Astrocyte (in vitro differentiated cells and primary cell): Measurements from ENCODE around the gene UQCC3. TPM values are rescaled to one million over a fixed set of nuclear protein-coding genes. Genes with fewer than 3 reads are reported as not detected.

ENCODE experiments used
- DNase-seq: peaks from one replicate; pipeline ENCODE4 v3.0.0-alpha.2; 2010; ENCODE audit warnings: low read depth
- FAIRE-seq: peaks from 2 replicates; lab custom pipeline; 2011; peaks lifted over from hg19 to GRCh38; lab: Jason Lieb, UNC
- H2AFZ ChIP-seq: 2 replicates; pipeline ENCODE4 v1.6.0; 2012; ENCODE audit warnings: low read depth, low read length, inconsistent platforms
- H3K27ac ChIP-seq: 2 replicates; pipeline ENCODE4 v1.5.1; 2011; ENCODE audit warnings: low read depth, low read length, inconsistent platforms
- H3K27me3 ChIP-seq: 2 replicates; pipeline ENCODE4 v1.6.0; 2011; ENCODE audit warnings: low read length, inconsistent platforms; ENCODE audit not compliant: insufficient read depth
- H3K36me3 ChIP-seq: 2 replicates; pipeline ENCODE4 v1.5.1; 2011; ENCODE audit warnings: low read length, inconsistent platforms; ENCODE audit not compliant: insufficient read depth
- H3K4me1 ChIP-seq: 2 replicates; pipeline ENCODE4 v1.5.1; 2011; ENCODE audit warnings: low read length, inconsistent platforms; ENCODE audit not compliant: insufficient read depth
- H3K4me2 ChIP-seq: 2 replicates; pipeline ENCODE4 v1.6.0; 2012; ENCODE audit warnings: low read length, inconsistent platforms
- H3K4me3 ChIP-seq: 2 replicates; pipeline ENCODE4 v1.5.1; 2011; ENCODE audit warnings: low read depth, mild to moderate bottlenecking, low read length, inconsistent platforms; ENCODE audit not compliant: insufficient read depth
- H3K79me2 ChIP-seq: 2 replicates; pipeline ENCODE4 v1.6.0; 2012; ENCODE audit warnings: mild to moderate bottlenecking, low read length, inconsistent platforms; ENCODE audit not compliant: insufficient read depth
- H3K9ac ChIP-seq: 2 replicates; pipeline ENCODE4 v1.6.0; 2012; ENCODE audit warnings: mild to moderate bottlenecking, low read length, inconsistent platforms
- H3K9me3 ChIP-seq: 2 replicates; pipeline ENCODE4 v1.5.1; 2012; ENCODE audit warnings: low read depth, mild to moderate bottlenecking, low read length, inconsistent platforms; ENCODE audit not compliant: insufficient read depth
- H4K20me1 ChIP-seq: 2 replicates; pipeline ENCODE4 v1.6.0; 2012; ENCODE audit warnings: low read length, inconsistent platforms; ENCODE audit not compliant: insufficient read depth
- H3K27ac Mint-ChIP-seq: one replicate; pipeline ENCODE4 v1.8.0; 2021; ENCODE audit warnings: mild to moderate bottlenecking, mixed read lengths; ENCODE audit not compliant: unreplicated experiment
- H3K27me3 Mint-ChIP-seq: one replicate; pipeline ENCODE4 v1.8.0; 2021; ENCODE audit warnings: low read depth, mixed read lengths; ENCODE audit not compliant: unreplicated experiment
- H3K36me3 Mint-ChIP-seq: one replicate; pipeline ENCODE4 v1.8.0; 2021; ENCODE audit warnings: low read depth, mixed read lengths; ENCODE audit not compliant: unreplicated experiment
- H3K4me1 Mint-ChIP-seq: one replicate; pipeline ENCODE4 v1.8.0; 2021; ENCODE audit warnings: low read depth, mixed read lengths; ENCODE audit not compliant: unreplicated experiment
- H3K4me3 Mint-ChIP-seq: one replicate; pipeline ENCODE4 v1.8.0; 2021; ENCODE audit warnings: mild to moderate bottlenecking, moderate library complexity, mixed read lengths; ENCODE audit not compliant: unreplicated experiment
- H3K9me3 Mint-ChIP-seq: one replicate; pipeline ENCODE4 v1.8.0; 2021; ENCODE audit warnings: mild to moderate bottlenecking, mixed read lengths; ENCODE audit not compliant: unreplicated experiment
- EZH2 ChIP-seq: IDR thresholded peaks from 2 replicates; pipeline ENCODE4 v1.6.1; 2012; ENCODE audit warnings: mild to moderate bottlenecking, low read length, inconsistent platforms; ENCODE audit not compliant: insufficient read depth
- total RNA-seq: library from RNA; stranded (reverse); gene quantifications from 2 replicates; pipeline ENCODE4 v1.2.1, GENCODE V29; 2021
- TF ChIP-seq, protein P1 (sequence below): IDR thresholded peaks from 2 replicates; pipeline ENCODE4 v1.5.1; 2011; ENCODE audit warnings: low read depth, mild to moderate bottlenecking, inconsistent platforms, low read length, moderate library complexity; ENCODE audit not compliant: insufficient read depth

The UQCC3 gene
- total RNA-seq, 1 donor from 2014 or later: 8.7 TPM

DNA sequence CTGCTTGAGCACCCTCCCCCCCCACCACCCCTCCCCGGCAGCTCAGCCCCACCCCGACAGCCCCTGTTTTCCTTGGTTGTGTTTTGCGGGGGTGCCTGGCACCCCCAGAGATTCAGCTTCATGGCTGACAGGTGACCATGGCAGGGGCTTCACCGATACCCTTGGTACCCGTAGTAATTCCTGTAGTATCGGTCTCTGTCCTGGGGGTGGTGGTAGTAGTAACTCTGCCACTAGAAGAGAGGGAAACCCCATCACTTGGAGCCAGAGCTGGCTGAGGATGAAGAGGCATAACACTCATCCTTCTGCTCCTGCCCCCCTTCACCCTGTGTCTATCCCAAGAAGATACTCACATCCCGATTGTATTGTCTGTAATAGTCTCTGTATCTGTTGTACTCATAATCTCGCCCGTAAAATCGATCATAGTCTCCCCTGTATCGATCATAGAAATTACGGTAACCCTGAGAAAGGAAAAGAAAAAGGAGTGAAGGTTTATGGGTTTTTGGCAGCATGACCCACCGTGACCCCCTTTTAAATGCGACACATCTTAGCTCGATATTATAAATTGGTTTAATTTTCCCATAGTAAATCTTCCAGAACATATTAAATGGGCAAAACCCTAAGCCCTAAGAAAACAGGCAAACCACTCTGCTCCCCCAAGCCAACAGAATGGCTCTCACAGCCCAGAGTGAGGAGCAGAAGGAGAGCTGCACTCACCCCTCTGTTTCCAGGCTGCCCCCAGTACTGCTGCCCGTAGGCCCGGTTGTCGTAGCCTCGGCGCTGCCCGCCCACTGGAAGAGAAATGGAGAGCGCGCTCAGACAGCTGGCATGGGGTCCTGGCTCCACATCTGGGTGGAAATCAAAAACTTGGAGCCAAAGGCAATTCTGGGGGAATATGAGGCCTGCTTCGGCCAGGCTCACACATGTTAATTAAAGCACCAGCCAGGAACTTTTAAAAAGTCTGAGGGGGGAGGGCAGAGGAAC, 44.0 kb downstream of the UQCC3 start:
- Histone ChIP-seq H4K20me1 (peaks cover 29% of the 10 kb centered on the region), H3K4me1 (no peaks in the 10 kb centered on the region), H2AFZ (no peak overlapping the region), H3K4me2 (no peak overlapping the region), H3K27me3 (no peaks in the 10 kb centered on the region), H3K27ac (no peak overlapping the region), H3K36me3 (peaks cover 86% of the 10 kb centered on the region), H3K79me2 (peaks cover 64% of the 10 kb centered on the region), H3K9ac (no peak overlapping the region), H3K4me3 (no peak overlapping the region), H3K9me3 (no peaks in the 10 kb centered on the region)
- TF ChIP-seq, protein P1, sequence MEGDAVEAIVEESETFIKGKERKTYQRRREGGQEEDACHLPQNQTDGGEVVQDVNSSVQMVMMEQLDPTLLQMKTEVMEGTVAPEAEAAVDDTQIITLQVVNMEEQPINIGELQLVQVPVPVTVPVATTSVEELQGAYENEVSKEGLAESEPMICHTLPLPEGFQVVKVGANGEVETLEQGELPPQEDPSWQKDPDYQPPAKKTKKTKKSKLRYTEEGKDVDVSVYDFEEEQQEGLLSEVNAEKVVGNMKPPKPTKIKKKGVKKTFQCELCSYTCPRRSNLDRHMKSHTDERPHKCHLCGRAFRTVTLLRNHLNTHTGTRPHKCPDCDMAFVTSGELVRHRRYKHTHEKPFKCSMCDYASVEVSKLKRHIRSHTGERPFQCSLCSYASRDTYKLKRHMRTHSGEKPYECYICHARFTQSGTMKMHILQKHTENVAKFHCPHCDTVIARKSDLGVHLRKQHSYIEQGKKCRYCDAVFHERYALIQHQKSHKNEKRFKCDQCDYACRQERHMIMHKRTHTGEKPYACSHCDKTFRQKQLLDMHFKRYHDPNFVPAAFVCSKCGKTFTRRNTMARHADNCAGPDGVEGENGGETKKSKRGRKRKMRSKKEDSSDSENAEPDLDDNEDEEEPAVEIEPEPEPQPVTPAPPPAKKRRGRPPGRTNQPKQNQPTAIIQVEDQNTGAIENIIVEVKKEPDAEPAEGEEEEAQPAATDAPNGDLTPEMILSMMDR: no peak
- TF ChIP-seq EZH2: no peak
- Mint-ChIP-seq H3K9me3 (no peaks in the 10 kb centered on the region), H3K4me3 (no peak overlapping the region), H3K27ac (peak overlapping the region; percentile 27), H3K27me3 (no peaks in the 10 kb centered on the region), H3K36me3 (peaks cover 32% of the 10 kb centered on the region), H3K4me1 (peaks cover 18% of the 10 kb centered on the region)
- FAIRE-seq: no peak
- no peak for DNase-seq

DNA sequence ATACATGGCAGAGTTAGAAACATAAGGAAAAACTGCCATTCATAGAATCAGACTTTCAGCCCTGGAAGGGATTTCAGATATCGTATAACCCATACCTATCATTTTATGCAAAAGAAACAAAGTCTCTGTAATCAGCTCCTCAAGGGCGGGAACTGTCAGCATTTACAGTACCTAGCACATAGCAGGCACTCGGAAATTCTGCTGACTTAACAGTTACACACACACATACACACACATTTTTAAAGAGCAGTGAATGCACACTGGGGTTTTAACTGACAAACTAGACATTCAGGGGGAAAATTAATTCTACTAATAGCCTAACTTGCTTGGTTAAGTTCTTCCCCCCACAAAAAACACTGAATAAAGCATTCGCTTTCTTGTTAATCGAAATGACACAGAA, 44.7 kb downstream of the UQCC3 start:
- Histone ChIP-seq H2AFZ (no peak overlapping the region), H3K4me1 (no peaks in the 10 kb centered on the region), H3K27ac (no peak overlapping the region), H3K9ac (no peak overlapping the region), H3K36me3 (peaks cover 86% of the 10 kb centered on the region), H3K4me3 (no peak overlapping the region), H3K79me2 (peaks cover 69% of the 10 kb centered on the region), H4K20me1 (peaks cover 31% of the 10 kb centered on the region), H3K27me3 (no peaks in the 10 kb centered on the region), H3K9me3 (no peaks in the 10 kb centered on the region), H3K4me2 (no peak overlapping the region)
- H3K4me1 Mint-ChIP-seq: peaks cover 18% of the 10 kb centered on the region
- peaks cover 33% of the 10 kb centered on the region for H3K36me3 Mint-ChIP-seq
- H3K27me3 Mint-ChIP-seq: no peaks in the 10 kb centered on the region
- DNase-seq (no peak), FAIRE-seq (no peak)
- H3K9me3 Mint-ChIP-seq: no peaks in the 10 kb centered on the region
- H3K27ac Mint-ChIP-seq: no peak overlapping the region
- TF ChIP-seq, protein P1: no peak
- H3K4me3 Mint-ChIP-seq: no peak overlapping the region

DNA sequence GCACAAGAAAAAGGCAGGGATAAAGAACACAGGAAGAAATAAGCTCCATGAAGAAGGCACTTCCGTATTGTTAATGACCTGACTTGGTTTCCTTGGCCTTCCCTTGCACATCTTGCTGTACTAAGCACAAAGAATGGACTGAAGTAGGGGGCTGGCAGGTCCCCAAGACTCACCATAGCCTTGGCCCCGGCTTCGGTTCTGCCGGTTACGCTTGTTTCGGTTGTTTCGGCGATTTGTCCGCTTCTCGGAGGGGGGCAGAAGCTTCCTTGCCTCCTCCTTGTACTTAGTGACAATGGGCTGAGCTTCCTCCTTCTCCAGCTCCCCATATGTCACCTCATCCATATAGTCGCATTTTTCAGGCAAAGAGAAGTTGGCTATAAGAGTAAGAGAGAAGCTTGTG, 45.3 kb downstream of the UQCC3 start:
- peaks cover 87% of the 10 kb centered on the region for H3K36me3 ChIP-seq

More for the DNA sequence above, 45.3 kb downstream of the UQCC3 start:
- TF ChIP-seq, protein P1: no peak
- TF ChIP-seq EZH2: no peak
- FAIRE-seq (no peak), DNase-seq (no peak)
- Histone ChIP-seq H3K4me3 (no peak overlapping the region), H3K79me2 (peaks cover 75% of the 10 kb centered on the region), H3K27me3 (no peaks in the 10 kb centered on the region), H4K20me1 (peaks cover 37% of the 10 kb centered on the region), H3K9me3 (no peaks in the 10 kb centered on the region), H3K27ac (no peak overlapping the region), H2AFZ (no peak overlapping the region), H3K9ac (no peak overlapping the region), H3K4me1 (no peaks in the 10 kb centered on the region), H3K4me2 (no peak overlapping the region)
- Mint-ChIP-seq H3K27me3 (no peaks in the 10 kb centered on the region), H3K4me3 (no peak overlapping the region), H3K4me1 (peaks cover 20% of the 10 kb centered on the region), H3K27ac (no peak overlapping the region), H3K9me3 (no peaks in the 10 kb centered on the region), H3K36me3 (peaks cover 36% of the 10 kb centered on the region)
